ENCODE measurements around the gene TNPO3.
"Not testable (repeated sequence)": the region's sequence is repeated elsewhere in the genome, so short reads cannot be mapped to it uniquely, and the experiment has no call there.

The TNPO3 gene

GRCh38 chr7:129041142-129042085 is 13.5 kb downstream of the TNPO3 start:
- Histone ChIP-seq H3K27ac (ENCODE audit: poor library complexity, severe bottlenecking) (no peak overlapping the region), H3K4me1 (ENCODE audit: insufficient read depth, poor library complexity, severe bottlenecking) (no peaks in the 10 kb centered on the region), H3K36me3 (ENCODE audit: low read depth) (peaks cover 33% of the 10 kb centered on the region), H3K4me3 (ENCODE audit: severe bottlenecking) (no peak overlapping the region), H3K27me3 (ENCODE audit: insufficient read depth, poor library complexity, severe bottlenecking) (no peaks in the 10 kb centered on the region), H3K9me3 (ENCODE audit: severe bottlenecking) (no peaks in the 10 kb centered on the region)
- ATAC-seq (ENCODE audit: low read depth) (no peak), DNase-seq (ENCODE audit: low spot score) (no peak)
- TF ChIP-seq CTCF (IDR thresholded peaks at IDR 0.05; ENCODE audit: poor library complexity, severe bottlenecking), result no peak

GRCh38 chr7:129038468-129038867 is 16.4 kb downstream of the TNPO3 start:
- not testable (repeated sequence) for H3K27ac ChIP-seq (ENCODE audit: poor library complexity, severe bottlenecking); DNase-seq (ENCODE audit: low spot score); H3K9me3 ChIP-seq (ENCODE audit: severe bottlenecking); H3K4me1 ChIP-seq (ENCODE audit: insufficient read depth, poor library complexity, severe bottlenecking); H3K4me3 ChIP-seq (ENCODE audit: severe bottlenecking); ATAC-seq (ENCODE audit: low read depth); H3K27me3 ChIP-seq (ENCODE audit: insufficient read depth, poor library complexity, severe bottlenecking)
- H3K36me3 ChIP-seq (ENCODE audit: low read depth), result peaks cover 37% of the 10 kb centered on the region

GRCh38 chr7:129037585-129037984 is 17.3 kb downstream of the TNPO3 start:
- H3K36me3 ChIP-seq (ENCODE audit: low read depth), result peaks cover 37% of the 10 kb centered on the region
- ATAC-seq (ENCODE audit: low read depth) (no peak), DNase-seq (ENCODE audit: low spot score) (no peak)
- no peak overlapping the region for H3K27ac ChIP-seq (ENCODE audit: poor library complexity, severe bottlenecking)
- H3K4me3 ChIP-seq (ENCODE audit: severe bottlenecking), result no peak overlapping the region
- H3K9me3 ChIP-seq (ENCODE audit: severe bottlenecking), result no peaks in the 10 kb centered on the region
- no peaks in the 10 kb centered on the region for H3K27me3 ChIP-seq (ENCODE audit: insufficient read depth, poor library complexity, severe bottlenecking)
- TF ChIP-seq CTCF (IDR thresholded peaks at IDR 0.05; ENCODE audit: poor library complexity, severe bottlenecking), result no peak
- no peaks in the 10 kb centered on the region for H3K4me1 ChIP-seq (ENCODE audit: insufficient read depth, poor library complexity, severe bottlenecking)

GRCh38 chr7:129032017-129032416 is 22.9 kb downstream of the TNPO3 start:
- H3K36me3 ChIP-seq (ENCODE audit: low read depth), result peaks cover 39% of the 10 kb centered on the region

GRCh38 chr7:129030440-129030839 is 24.5 kb downstream of the TNPO3 start:
- TF ChIP-seq CTCF (IDR thresholded peaks at IDR 0.05; ENCODE audit: poor library complexity, severe bottlenecking), result no peak
- Histone ChIP-seq H3K9me3 (ENCODE audit: severe bottlenecking) (no peaks in the 10 kb centered on the region), H3K4me3 (ENCODE audit: severe bottlenecking) (no peak overlapping the region), H3K36me3 (ENCODE audit: low read depth) (peaks cover 29% of the 10 kb centered on the region), H3K27ac (ENCODE audit: poor library complexity, severe bottlenecking) (no peak overlapping the region), H3K4me1 (ENCODE audit: insufficient read depth, poor library complexity, severe bottlenecking) (no peaks in the 10 kb centered on the region), H3K27me3 (ENCODE audit: insufficient read depth, poor library complexity, severe bottlenecking) (no peaks in the 10 kb centered on the region)
- ATAC-seq (ENCODE audit: low read depth) (no peak), DNase-seq (ENCODE audit: low spot score) (no peak)

More at GRCh38 chr7:129032017-129032416, 22.9 kb downstream of the TNPO3 start:
- H3K27me3 ChIP-seq (ENCODE audit: insufficient read depth, poor library complexity, severe bottlenecking), result no peaks in the 10 kb centered on the region
- ATAC-seq (ENCODE audit: low read depth) (no peak), DNase-seq (ENCODE audit: low spot score) (no peak)
- H3K4me1 ChIP-seq (ENCODE audit: insufficient read depth, poor library complexity, severe bottlenecking), result no peaks in the 10 kb centered on the region
- H3K4me3 ChIP-seq (ENCODE audit: severe bottlenecking), result no peak overlapping the region
- H3K27ac ChIP-seq (ENCODE audit: poor library complexity, severe bottlenecking), result no peak overlapping the region
- TF ChIP-seq CTCF (IDR thresholded peaks at IDR 0.05; ENCODE audit: poor library complexity, severe bottlenecking), result no peak
- no peaks in the 10 kb centered on the region for H3K9me3 ChIP-seq (ENCODE audit: severe bottlenecking)
